H1 (cell line): ENCODE data around the gene ARHGEF39. TPM values are rescaled to one million over a fixed set of nuclear protein-coding genes. Genes with fewer than 3 reads are reported as not detected.

ENCODE experiments used
- CHD1 ChIP-seq: IDR thresholded peaks from 2 replicates; pipeline ENCODE4 v1.6.1; 2012; ENCODE audit warnings: low read depth, low read length, improper control_type of control experiment
- CHD7 ChIP-seq: fragments of 300-600 bp; sonication (generic); IDR thresholded peaks from 2 replicates; pipeline ENCODE4 v1.7.1; 2012; ENCODE audit warnings: low read length, moderate library complexity, mild to moderate bottlenecking, inconsistent platforms; ENCODE audit not compliant: insufficient replicate concordance
- EGR1 ChIP-seq: IDR thresholded peaks from 2 replicates; pipeline ENCODE4 v1.6.1; 2011; ENCODE audit warnings: low read depth, low read length, borderline replicate concordance
- EP300 ChIP-seq, 2 experiments: IDR thresholded peaks; 1 replicate in 1 of 2; 2 replicates in 1 of 2; pipeline ENCODE4 v1.6.1; 2011 to 2012; ENCODE audit warnings: low read depth in 2 of 2, low read length in 2 of 2, mild to moderate bottlenecking in 2 of 2, borderline replicate concordance in 1 of 2, inconsistent platforms in 1 of 2, moderate library complexity in 1 of 2
- GTF2F1 ChIP-seq: IDR thresholded peaks from 2 replicates; pipeline ENCODE4 v1.6.1; 2012; ENCODE audit warnings: low read depth, low read length, improper control_type of control experiment, borderline replicate concordance
- SP1 ChIP-seq: IDR thresholded peaks from 2 replicates; pipeline ENCODE4 v1.6.1; 2011; ENCODE audit warnings: low read depth, low read length
- polyA plus RNA-seq, 7 experiments: library from polyadenylated mRNA; depleted of rRNA in 3 of 7; stranded (reverse) in 5 of 7; unstranded in 2 of 7; fragments of >200 nt in 5 of 7; fragments of 200-250 nt in 2 of 7; gene quantifications; 1 replicate in 5 of 7; 2 replicates in 1 of 7; 4 replicates in 1 of 7; pipeline versions ENCODE4 v1.2.1 to v1.2.3, GENCODE V29; 2011 to 2013; ENCODE audit warnings: missing spikeins in 2 of 7, mixed read lengths in 2 of 7
- total RNA-seq: library from RNA; stranded (reverse); fragmentation: NEBNext Ultra II Directional; extraction: Animal tissue kit (Norgen Biotek cat#: 25700); gene quantifications from 2 replicates; pipeline ENCODE4 v1.2.1, GENCODE V29; 2021

The ARHGEF39 gene
- total and polyA plus RNA-seq, 2 of the 8 experiments (the other 6 are each of a cell fraction or from before 2014, with no cell fraction given) = 18.6 to 18.7 TPM

GRCh38 chr9:35697486-35697885, 32.5 kb upstream of the ARHGEF39 start (continued):
- TF ChIP-seq CHD7 (no peak), SP1 (no peak), EP300 (IDR thresholded peaks at IDR 0.05; ENCODE audit: borderline replicate concordance in 1 of 2, low read depth in 2 of 2, low read length in 2 of 2) (no peak), CHD1 (no peak), EGR1 (no peak), GTF2F1 (no peak)
